Caki2 (cell line): ENCODE measurements around the gene FKBP7. TPM values are rescaled to one million over a fixed set of nuclear protein-coding genes. Genes with fewer than 3 reads are reported as not detected.
"Not testable (repeated sequence)": the region's sequence is repeated elsewhere in the genome, so short reads cannot be mapped to it uniquely, and the experiment has no call there.

Experiments
- DNase-seq: peaks from one replicate; pipeline ENCODE4 v3.0.0-alpha.2; 2015; ENCODE audit warnings: low read depth
- in situ Hi-C: cut with HindIII; loops from 2 replicates; pipeline ENCODE4 v1.10.0; 2016; ENCODE audit warnings: low sequenced_read_pairs, low pct_unique_long_range_greater_than_20kb, mixed read lengths
- total RNA-seq: library from RNA; depleted of rRNA; stranded (reverse); fragments of >200 nt; shearing (Covaris generic); gene quantifications from 2 replicates; pipeline ENCODE4 v1.2.3, GENCODE V29; 2014; ENCODE audit warnings: low replicate concordance

The FKBP7 gene
- total RNA-seq, 1 experiment from 2014 or later = 61.8 TPM

DNA sequence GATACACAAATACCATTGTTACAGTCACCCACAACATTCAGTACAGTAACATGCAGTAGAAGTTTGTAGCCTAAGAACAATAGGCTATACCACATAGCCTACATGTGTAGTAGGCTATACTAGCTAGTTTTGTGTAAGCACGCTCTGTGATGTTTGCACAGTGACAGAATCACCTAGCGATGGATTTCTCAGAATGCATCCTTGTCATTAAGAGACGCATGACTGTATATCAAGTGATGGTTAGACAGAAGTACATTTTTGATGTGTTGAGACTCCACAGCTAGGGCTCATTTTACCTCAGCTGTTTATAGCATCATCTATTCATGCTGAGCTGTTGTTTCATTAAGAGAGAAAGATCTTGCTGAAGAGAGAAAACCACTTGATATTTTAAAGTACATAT, 21.2 kb upstream of the FKBP7 start:
- no peak for DNase-seq
- in situ Hi-C loops = no loop called here

DNA sequence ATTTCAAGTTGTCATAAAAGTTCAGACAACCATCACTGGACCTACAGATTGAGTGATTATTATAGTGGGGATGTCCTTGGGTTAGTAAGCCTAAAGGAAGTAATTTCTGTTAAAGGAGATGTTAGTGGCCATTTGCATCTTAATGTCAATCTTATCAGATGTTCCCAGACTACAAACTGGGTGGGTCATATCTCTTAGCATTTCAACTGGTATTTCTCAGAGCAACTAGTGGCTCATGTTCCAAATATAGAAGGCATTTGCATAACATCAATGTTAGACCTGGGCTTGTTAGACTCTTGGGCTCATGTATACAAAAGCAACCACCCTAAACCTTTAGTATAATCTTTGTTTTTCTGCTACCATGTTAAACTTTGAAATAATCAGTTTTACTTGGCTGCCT, 19.7 kb upstream of the FKBP7 start:
- in situ Hi-C loops = no loop called here
- no peak for DNase-seq

- in situ Hi-C loops = no loop called here
- no peak for DNase-seq
These were observed 17.6 kb upstream of the FKBP7 start for GRCh38 chr2:178496049-178496448.

- DNase-seq = no peak
- in situ Hi-C loops = no loop called here
These were observed 13.2 kb upstream of the FKBP7 start for GRCh38 chr2:178491612-178492011.

- in situ Hi-C loops = no loop called here
- no peak for DNase-seq
These were observed 7.0 kb upstream of the FKBP7 start for GRCh38 chr2:178485356-178485755.

- in situ Hi-C loops = no loop called here
- DNase-seq = peak; percentile 40
These were observed 6.0 kb upstream of the FKBP7 start for GRCh38 chr2:178484245-178485041.

DNA sequence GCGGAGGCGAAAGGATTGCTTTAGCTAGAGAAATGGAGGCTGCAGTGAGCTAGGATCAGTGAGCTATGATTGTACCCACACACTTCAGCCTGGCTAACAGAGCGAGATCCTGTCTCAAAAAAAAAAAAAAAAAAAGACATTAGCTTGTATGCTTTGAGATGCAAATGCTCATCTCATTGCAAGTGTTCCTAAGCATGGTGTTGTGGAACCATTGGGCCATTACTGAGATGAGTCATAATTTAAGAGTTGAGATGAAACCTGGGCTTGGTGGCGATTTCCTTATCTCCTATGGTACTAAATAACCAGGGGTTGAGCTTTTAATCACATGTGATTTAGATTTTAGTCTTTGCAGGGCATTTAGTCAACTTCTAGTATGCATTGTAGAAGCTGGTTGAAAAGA, 4.0 kb upstream of the FKBP7 start:
- DNase-seq = peak; percentile 71
- in situ Hi-C loops = no loop called here

- in situ Hi-C loops = no loop called here
- peak; percentile 98 for DNase-seq
These were observed 2.1 kb upstream of the FKBP7 start, which contains the start of gene PLEKHA3 for GRCh38 chr2:178480227-178481181. PLEKHA3 (plus strand) TSS chr2:178480457; CDS start chr2:178480870, 413 bp downstream.

- in situ Hi-C loops = no loop called here
- no peak for DNase-seq
These were observed 1.4 kb upstream of the FKBP7 start for GRCh38 chr2:178479758-178480226.

DNA sequence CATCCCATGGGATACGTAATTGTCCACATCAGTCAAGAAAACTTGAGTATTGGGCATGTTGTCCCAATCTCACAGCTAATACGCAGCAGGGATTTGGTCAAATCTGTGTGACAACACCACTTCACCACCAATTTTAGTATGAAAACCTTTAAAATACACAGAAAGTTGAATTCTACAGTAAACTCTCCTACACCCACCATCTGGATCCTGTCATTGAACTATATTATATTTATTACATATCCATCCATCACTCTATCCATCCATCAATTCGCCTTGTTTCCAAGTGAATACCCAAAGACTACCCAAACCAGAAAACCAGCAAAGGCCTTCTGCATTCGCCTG, 846 bp upstream of the FKBP7 start:
- in situ Hi-C loops = no loop called here
- DNase-seq = no peak

DNA sequence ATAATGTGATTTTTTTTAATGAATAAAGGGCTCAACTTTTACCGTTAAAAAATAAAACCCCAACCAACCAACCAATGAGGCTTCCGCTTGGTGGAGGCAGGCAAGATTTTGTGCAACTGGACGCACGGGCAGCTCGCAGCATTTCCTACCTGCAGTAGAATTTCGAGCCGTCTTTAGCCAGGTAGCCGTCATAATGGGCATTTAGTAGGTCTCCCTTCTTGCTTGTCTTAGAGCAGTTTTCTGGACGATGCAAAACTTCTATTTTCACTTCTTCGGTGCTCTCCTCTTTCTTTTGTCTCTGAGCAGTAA, 316 bp downstream of the FKBP7 start:
- in situ Hi-C loops = no loop called here
- no peak for DNase-seq

- DNase-seq = no peak
- in situ Hi-C loops = no loop called here
These were observed 814 bp downstream of the FKBP7 start for GRCh38 chr2:178477443-178478129.

DNA sequence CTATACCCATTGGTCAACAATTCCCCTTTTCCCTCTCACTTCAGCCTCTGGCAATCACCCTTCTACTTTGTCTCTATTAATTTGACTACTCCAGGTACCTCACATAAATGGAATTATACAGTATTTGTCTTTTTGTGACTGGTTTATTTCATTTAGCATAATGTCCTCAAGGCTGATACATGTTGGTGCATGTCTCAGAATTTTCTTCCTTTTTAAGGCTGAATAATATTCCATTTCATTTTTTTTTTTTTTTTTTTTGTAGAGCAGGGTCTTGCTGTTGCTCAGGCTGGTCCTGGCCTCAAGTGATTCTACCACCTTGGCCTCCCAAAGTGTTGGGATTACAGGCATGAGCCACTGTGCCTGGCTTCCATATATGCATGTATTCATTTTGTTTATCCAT, 1.9 kb downstream of the FKBP7 start:
- in situ Hi-C loops = no loop called here
- no peak for DNase-seq

DNA sequence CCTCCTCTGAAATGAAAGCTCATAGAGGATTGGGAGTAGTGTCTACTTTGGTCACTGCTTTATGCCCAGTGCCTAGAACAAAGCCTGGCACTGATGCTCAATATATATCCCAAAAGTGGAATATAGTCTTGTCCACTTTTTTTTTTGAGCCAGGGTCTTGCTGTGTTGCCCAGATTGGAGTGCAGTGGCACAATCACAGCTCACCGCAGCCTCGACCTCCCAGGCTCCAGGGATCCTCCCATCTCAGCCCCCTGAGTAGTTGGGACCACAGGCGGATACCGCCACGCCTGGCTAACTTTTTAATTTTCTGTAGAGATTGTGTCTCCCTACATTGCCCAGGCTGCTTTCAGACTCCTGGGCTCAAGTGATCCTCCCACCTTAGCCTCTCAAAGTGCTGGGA, 3.8 kb downstream of the FKBP7 start:
- in situ Hi-C loops = no loop called here

GRCh38 chr2:178473931-178474330, 4.5 kb downstream of the FKBP7 start:
- in situ Hi-C loops = no loop called here
- DNase-seq = no peak

More for the DNA sequence above, 3.8 kb downstream of the FKBP7 start:
- DNase-seq = no peak

- no peak for DNase-seq
- in situ Hi-C loops = no loop called here
These were observed 5.0 kb downstream of the FKBP7 start for GRCh38 chr2:178473373-178473772.

DNA sequence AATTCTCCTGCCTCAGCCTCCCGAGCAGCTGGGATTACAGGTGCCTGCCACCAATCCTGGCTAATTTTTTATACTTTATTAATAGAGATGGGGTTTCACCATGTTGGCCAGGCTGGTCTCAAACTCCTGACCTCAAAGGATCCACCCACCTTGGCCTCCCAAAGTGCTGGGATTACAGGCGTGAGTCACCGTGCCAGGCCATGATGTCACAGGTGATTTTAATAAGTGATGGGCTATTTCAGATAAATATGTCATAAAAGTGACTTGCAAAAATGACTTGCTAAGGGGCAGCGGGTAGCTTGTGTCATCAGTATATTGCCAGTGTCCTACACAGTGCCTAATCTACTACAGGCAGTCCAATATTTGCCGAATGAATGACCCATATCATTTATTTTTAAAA, 7.1 kb downstream of the FKBP7 start:
- in situ Hi-C loops, DNase-seq: not testable (repeated sequence)

DNA sequence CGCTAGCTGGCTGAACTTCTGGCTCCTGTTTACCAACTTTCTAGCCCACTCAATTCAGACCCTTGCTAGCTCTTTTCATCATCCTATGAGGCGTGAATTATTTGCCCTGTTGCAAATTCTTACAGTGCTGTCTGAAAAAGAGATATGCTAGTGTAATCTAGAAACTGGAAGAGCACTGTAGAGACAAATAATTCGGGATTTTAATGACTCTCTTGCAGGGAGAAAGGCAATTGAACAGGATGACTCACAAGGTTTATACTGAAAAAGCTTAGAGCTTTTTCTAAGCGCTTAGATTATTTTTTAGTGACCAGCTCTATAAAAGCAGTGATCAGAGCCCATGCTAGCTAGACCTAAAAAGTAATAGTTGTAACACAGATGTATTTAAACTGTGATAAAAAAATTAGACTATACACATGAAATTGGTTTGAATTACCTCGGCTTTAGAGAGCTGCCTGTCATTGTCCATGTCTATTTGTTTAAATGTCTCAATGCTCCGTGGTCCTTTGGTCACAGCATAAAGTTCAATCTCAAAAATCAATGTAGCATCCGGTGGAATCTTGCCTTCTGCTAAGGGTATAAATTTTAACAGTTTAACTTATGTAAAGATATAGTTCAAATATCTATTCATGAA, 9.1 kb downstream of the FKBP7 start:
- in situ Hi-C loops = no loop called here
- DNase-seq = no peak
